ENCODE data around the gene IST1. TPM values are rescaled to one million over a fixed set of nuclear protein-coding genes. Genes with fewer than 3 reads are reported as not detected.
"Not testable (repeated sequence)": the region's sequence is repeated elsewhere in the genome, so short reads cannot be mapped to it uniquely, and the experiment has no call there.

IST1 gene
- total RNA-seq, 2 experiments from 2014 or later, result 206 to 209 TPM

- Mint-ChIP-seq H3K27me3 (peaks cover 10% of the 10 kb centered on the region), H3K36me3 (peaks cover 11% of the 10 kb centered on the region), H3K27ac (peak within 1 kb of the TSS; percentile 92), H3K4me1 (peaks cover 41% of the 10 kb centered on the region), H3K9me3 (ENCODE audit: low read depth) (no peaks in the 10 kb centered on the region), H3K4me3 (peak within 1 kb of the TSS; percentile 89)
- ATAC-seq (peak; percentile 67), DNase-seq (peak; percentile 79)
- CTCF ChIA-PET, result interaction anchor here (1.0 to 7.5 kb wide), 16 partner anchors 8 to 318 kb away, joined by 3 to 92 read pairs (median 15); partner anchors contain the start of genes AP1G1, ATXN1L and IST1
These were observed 11.3 kb upstream of the IST1 start, which contains the start of gene ZNF821 for GRCh38 chr16:71883849-71884638. TSS of gene ZNF821 (minus strand) at chr16:71884182. CDS start at chr16:71879946, 4,236 bp downstream.

GRCh38 chr16:71885261-71885650 lies 10.1 kb upstream of the IST1 start:
- H3K36me3 Mint-ChIP-seq, result peaks cover 1% of the 10 kb centered on the region
- CTCF ChIA-PET, result interaction anchor here (0.5 to 7.5 kb wide), 5 partner anchors 12 to 320 kb away, joined by 3 to 92 read pairs (median 6); partner anchors contain the start of gene IST1
- H3K4me1 Mint-ChIP-seq, result peaks cover 41% of the 10 kb centered on the region
- H3K27ac Mint-ChIP-seq, result peak overlapping the region; percentile 3
- H3K27me3 Mint-ChIP-seq, result peaks cover 10% of the 10 kb centered on the region
- no peaks in the 10 kb centered on the region for H3K9me3 Mint-ChIP-seq (ENCODE audit: low read depth)
- ATAC-seq (no peak), DNase-seq (no peak)
- H3K4me3 Mint-ChIP-seq, result peak overlapping the region; percentile 89

DNA sequence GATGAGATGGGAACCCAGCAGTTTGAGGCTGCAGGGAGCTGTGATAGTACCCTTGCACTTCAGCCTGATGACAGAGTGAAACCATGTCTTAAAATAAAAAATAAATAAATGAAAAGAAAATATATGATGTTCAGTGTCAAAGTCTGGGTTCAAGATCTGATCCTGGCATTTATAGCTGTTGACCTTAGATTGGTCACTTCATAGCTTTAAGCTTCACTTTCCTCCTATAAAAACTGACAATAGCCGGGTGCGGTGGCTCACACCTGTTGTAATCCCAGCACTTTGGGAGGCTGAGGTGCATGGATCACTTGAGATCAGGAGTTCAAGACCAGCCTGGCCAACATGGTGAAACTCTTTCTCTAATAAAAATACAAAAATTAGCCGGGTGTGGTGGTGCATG lies 6.2 kb upstream of the IST1 start:
- no peak for ATAC-seq
- Mint-ChIP-seq H3K9me3 (ENCODE audit: low read depth) (no peaks in the 10 kb centered on the region), H3K4me1 (peaks cover 20% of the 10 kb centered on the region), H3K27ac (no peak overlapping the region), H3K4me3 (no peak overlapping the region), H3K36me3 (no peaks in the 10 kb centered on the region), H3K27me3 (peaks cover 10% of the 10 kb centered on the region)
- CTCF ChIA-PET, result no interaction called here
- no peak for DNase-seq

GRCh38 chr16:71893888-71894228 lies 1.5 kb upstream of the IST1 start:
- no peaks in the 10 kb centered on the region for H3K27me3 Mint-ChIP-seq
- ATAC-seq, result no peak
- no peaks in the 10 kb centered on the region for H3K9me3 Mint-ChIP-seq (ENCODE audit: low read depth)
- no peak for DNase-seq
- H3K4me1 Mint-ChIP-seq, result peaks cover 24% of the 10 kb centered on the region
- CTCF ChIA-PET, result interaction anchor here (0.6 to 7.5 kb wide), 4 partner anchors 11 to 68 kb away, joined by 3 to 92 read pairs (median 4); partner anchors contain the start of gene ZNF821
- peak overlapping the region; percentile 97 for H3K27ac Mint-ChIP-seq
- peaks cover 7% of the 10 kb centered on the region for H3K36me3 Mint-ChIP-seq
- H3K4me3 Mint-ChIP-seq, result peak overlapping the region; percentile 98

GRCh38 chr16:71894229-71894920 lies 956 bp upstream of the IST1 start:
- Mint-ChIP-seq H3K27ac (peak overlapping the region; percentile 97), H3K36me3 (peaks cover 7% of the 10 kb centered on the region), H3K9me3 (ENCODE audit: low read depth) (no peaks in the 10 kb centered on the region), H3K27me3 (no peaks in the 10 kb centered on the region), H3K4me3 (peak overlapping the region; percentile 98), H3K4me1 (peaks cover 29% of the 10 kb centered on the region)
- peak; percentile 57 for DNase-seq
- peak; percentile 6 for ATAC-seq
- CTCF ChIA-PET, result interaction anchor here (0.6 to 7.5 kb wide), 5 partner anchors 11 to 68 kb away, joined by 3 to 92 read pairs (median 4); partner anchors contain the start of gene ZNF821

DNA sequence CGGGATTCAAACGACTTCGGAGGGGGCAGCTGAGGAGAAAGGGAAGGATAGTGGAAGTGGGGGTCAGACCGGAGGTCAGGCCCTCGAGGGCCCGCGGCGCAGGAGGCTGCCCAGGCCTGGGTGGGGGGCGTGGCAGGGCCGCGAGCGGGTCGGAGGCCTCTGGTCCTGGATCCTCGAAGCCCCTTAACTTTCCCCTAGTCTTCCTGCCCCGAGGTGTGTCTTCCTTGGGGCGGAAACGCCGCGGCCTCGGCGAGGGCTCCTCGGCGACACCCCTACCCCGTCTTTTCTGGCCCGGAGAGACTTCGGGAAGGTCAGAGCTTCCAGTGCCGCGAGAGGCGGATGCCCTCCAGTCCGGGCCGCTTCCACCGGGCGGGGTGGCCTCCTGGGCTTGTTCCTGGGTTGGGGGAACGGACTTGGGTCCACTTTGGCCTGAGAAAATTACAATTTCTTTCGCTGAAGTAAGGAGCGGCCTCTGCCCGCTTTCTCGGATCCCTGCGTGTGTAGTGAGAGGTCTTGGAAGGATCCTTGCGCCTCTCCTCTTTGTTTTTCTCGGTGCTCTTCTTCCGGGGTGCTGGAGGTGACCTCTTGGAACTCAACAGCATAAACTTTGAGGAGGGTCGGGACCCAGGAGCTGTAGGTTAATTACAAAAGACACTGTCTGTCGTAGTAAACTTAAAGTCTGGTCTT lies 491 bp downstream of the IST1 start:
- CTCF ChIA-PET, result interaction anchor here (1.0 to 7.5 kb wide), 5 partner anchors 9 to 66 kb away, joined by 3 to 92 read pairs (median 3); partner anchors contain the start of gene ZNF821
- peak; percentile 40 for ATAC-seq
- DNase-seq, result peak; percentile 57

GRCh38 chr16:71896764-71897368 lies 1.5 kb downstream of the IST1 start:
- Mint-ChIP-seq H3K4me3 (peak overlapping the region; percentile 98), H3K27me3 (no peaks in the 10 kb centered on the region), H3K27ac (peak overlapping the region; percentile 72), H3K36me3 (peaks cover 12% of the 10 kb centered on the region), H3K9me3 (ENCODE audit: low read depth) (no peaks in the 10 kb centered on the region), H3K4me1 (peaks cover 33% of the 10 kb centered on the region)
- CTCF ChIA-PET, result interaction anchor here (1.0 to 7.5 kb wide), 2 partner anchors 14 to 65 kb away, joined by 3 to 92 read pairs; partner anchors contain the start of gene ZNF821
- ATAC-seq, result no peak
- DNase-seq, result no peak

More for the DNA sequence above, 491 bp downstream of the IST1 start:
- peak overlapping the region; percentile 97 for H3K27ac Mint-ChIP-seq
- peak overlapping the region; percentile 98 for H3K4me3 Mint-ChIP-seq
- no peaks in the 10 kb centered on the region for H3K9me3 Mint-ChIP-seq (ENCODE audit: low read depth)
- peaks cover 33% of the 10 kb centered on the region for H3K4me1 Mint-ChIP-seq
- H3K36me3 Mint-ChIP-seq, result peaks cover 10% of the 10 kb centered on the region
- H3K27me3 Mint-ChIP-seq, result no peaks in the 10 kb centered on the region

DNA sequence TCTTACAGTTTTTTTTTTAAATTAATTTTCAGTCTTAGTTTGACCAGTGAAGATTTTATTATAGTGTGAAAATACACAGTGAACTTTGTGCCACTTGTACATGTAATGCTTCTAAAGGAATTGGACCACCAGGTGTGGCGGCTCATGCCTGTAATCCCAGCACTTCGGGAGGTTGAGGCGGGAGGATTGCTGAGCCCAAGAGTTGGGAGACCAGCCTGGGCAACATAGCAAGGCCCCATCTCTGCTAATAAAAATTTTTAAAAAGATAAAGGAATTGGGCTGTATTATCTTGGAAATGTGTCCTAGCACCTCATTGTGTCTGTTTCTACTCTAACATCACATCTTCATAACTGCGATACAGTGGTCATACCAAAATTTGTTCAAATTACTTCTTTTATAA lies 3.8 kb downstream of the IST1 start:
- Mint-ChIP-seq H3K4me1 (peaks cover 44% of the 10 kb centered on the region), H3K36me3 (peaks cover 22% of the 10 kb centered on the region), H3K4me3 (no peak overlapping the region), H3K27ac (no peak overlapping the region), H3K9me3 (ENCODE audit: low read depth) (no peaks in the 10 kb centered on the region), H3K27me3 (no peaks in the 10 kb centered on the region)
- CTCF ChIA-PET, result interaction anchor here (0.7 to 7.5 kb wide), 4 partner anchors 16 to 62 kb away, joined by 3 to 92 read pairs (median 4); partner anchors contain the start of gene ZNF821
- ATAC-seq, result no peak
- no peak for DNase-seq

GRCh38 chr16:71902656-71903365 lies 7.5 kb downstream of the IST1 start:
- CTCF ChIA-PET, result interaction anchor here (1.7 kb wide), 1 partner anchor 20 kb away, joined by 4 read pairs; no protein-coding TSS in a partner anchor
- DNase-seq (no peak), ATAC-seq (no peak)
- peaks cover 53% of the 10 kb centered on the region for H3K4me1 Mint-ChIP-seq
- H3K4me3 Mint-ChIP-seq, result no peak overlapping the region
- no peaks in the 10 kb centered on the region for H3K27me3 Mint-ChIP-seq
- H3K27ac Mint-ChIP-seq, result peak overlapping the region; percentile 42
- H3K9me3 Mint-ChIP-seq (ENCODE audit: low read depth), result no peaks in the 10 kb centered on the region
- H3K36me3 Mint-ChIP-seq, result peaks cover 21% of the 10 kb centered on the region

DNA sequence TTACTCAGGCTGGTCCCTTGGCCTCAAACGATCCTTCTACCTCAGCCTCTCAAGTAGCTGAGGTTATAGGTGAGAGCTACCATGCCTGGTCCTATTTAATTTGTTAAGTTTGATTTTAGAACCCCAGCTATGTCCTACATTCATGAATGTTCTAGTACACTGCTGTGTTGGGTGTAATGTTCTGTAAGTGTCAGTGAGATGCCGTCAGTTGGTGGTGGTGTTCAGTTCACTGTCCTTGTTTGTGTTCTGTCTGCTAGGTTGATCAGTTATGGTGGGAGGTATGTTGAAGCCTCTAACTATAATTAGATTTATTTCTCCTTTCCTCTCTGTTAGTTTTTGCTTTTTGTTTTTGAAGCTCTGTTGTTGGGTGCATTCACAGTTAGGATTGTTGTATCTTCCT lies 8.3 kb downstream of the IST1 start:
- Mint-ChIP-seq H3K4me1 (peaks cover 56% of the 10 kb centered on the region), H3K4me3 (no peak overlapping the region), H3K9me3 (ENCODE audit: low read depth) (no peaks in the 10 kb centered on the region), H3K36me3 (peaks cover 25% of the 10 kb centered on the region), H3K27ac (no peak overlapping the region), H3K27me3 (no peaks in the 10 kb centered on the region)
- no peak for DNase-seq
- CTCF ChIA-PET, result interaction anchor here (1.7 to 2.8 kb wide), 2 partner anchors 13 to 21 kb away, joined by 4 to 9 read pairs; no protein-coding TSS in a partner anchor
- ATAC-seq, result no peak

- no peaks in the 10 kb centered on the region for H3K27me3 Mint-ChIP-seq
- peaks cover 30% of the 10 kb centered on the region for H3K36me3 Mint-ChIP-seq
- CTCF ChIA-PET, result interaction anchor here (1.7 to 3.2 kb wide), 3 partner anchors 12 to 57 kb away, joined by 4 to 13 read pairs (median 9); no protein-coding TSS in a partner anchor
- no peak for ATAC-seq
- peaks cover 55% of the 10 kb centered on the region for H3K4me1 Mint-ChIP-seq
- H3K4me3 Mint-ChIP-seq, result no peak overlapping the region
- no peaks in the 10 kb centered on the region for H3K9me3 Mint-ChIP-seq (ENCODE audit: low read depth)
- H3K27ac Mint-ChIP-seq, result no peak overlapping the region
- no peak for DNase-seq
These were observed 8.9 kb downstream of the IST1 start for GRCh38 chr16:71904239-71904638.

- peak overlapping the region; percentile 17 for H3K4me3 Mint-ChIP-seq
- not testable (repeated sequence) for DNase-seq; H3K9me3 Mint-ChIP-seq (ENCODE audit: low read depth); H3K27me3 Mint-ChIP-seq
- H3K27ac Mint-ChIP-seq, result peak overlapping the region; percentile 54
- peaks cover 28% of the 10 kb centered on the region for H3K36me3 Mint-ChIP-seq
- CTCF ChIA-PET, result interaction anchor here (0.9 to 3.2 kb wide), 4 partner anchors 10 to 56 kb away, joined by 3 to 13 read pairs (median 7); no protein-coding TSS in a partner anchor
- peaks cover 50% of the 10 kb centered on the region for H3K4me1 Mint-ChIP-seq
- ATAC-seq, result peak; percentile 39
These were observed 10.4 kb downstream of the IST1 start for GRCh38 chr16:71905765-71906164.
